Measurements from ENCODE around the gene PLCE1. TPM values are rescaled to one million over a fixed set of nuclear protein-coding genes. Genes with fewer than 3 reads are reported as not detected.

The PLCE1 gene
- total and polyA plus RNA-seq, 2 of the 13 experiments (the other 11 are each of a cell fraction or from before 2014, with no cell fraction given), result 0.04 TPM; not detected in 1

DNA sequence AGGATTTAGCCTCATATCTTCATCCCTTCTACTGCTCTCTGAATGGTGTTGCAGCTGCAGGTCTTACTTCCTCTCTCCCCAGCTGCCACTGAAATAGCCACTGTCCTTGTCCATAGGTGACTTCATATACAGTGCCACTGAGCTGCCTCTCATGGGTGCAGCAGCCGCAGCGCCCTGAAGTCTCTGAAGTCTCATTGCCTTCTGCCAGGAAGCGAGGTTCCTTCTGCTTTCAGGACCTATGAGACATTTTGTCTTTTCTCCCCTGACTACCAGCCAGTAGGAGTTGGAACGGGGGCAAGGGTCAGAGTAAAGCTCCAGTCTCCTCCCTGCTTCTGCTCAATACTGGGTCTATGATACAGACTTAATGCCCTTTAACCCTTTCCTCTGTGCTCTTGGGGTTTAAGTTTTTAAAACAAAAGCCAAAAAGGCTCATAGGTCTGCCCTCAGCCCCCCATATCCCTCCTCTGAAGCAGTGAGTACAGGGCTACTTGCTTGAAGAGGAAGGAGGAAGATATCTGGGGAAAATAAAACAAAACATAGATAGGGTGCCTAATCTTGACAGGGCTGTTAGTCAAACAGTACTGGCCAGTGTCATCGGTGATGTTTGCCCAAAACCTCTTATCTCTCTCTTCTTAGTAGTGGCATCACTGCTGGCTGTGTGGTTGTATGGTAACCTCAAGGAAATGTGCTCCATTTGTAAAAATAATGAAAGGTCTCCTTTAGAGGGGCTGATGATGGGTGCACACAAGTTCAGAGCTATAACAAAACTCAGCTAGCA is 7.1 kb downstream of the PLCE1 start:
- no TSS peak for BruUV-seq (replicated peaks)
- ATAC-seq (no peak), DNase-seq (ENCODE audit: low spot score) (no peak), FAIRE-seq (no peak)
- Histone ChIP-seq H4K20me1 (ENCODE audit: insufficient read depth, low read length) (no peaks in the 10 kb centered on the region), H3K4me2 (ENCODE audit: low read depth, low read length) (no peak overlapping the region), H3K4me3 (replicated peaks in 1 of 3; ENCODE audit: insufficient read depth in 1 of 3, low read depth in 2 of 3, low read length in 3 of 3) (no peak overlapping the region), H3K4me1 (ENCODE audit: insufficient read depth, low read length) (no peaks in the 10 kb centered on the region), H3K27ac (ENCODE audit: extremely low read length, insufficient read depth, low read length) (no peak overlapping the region), H3K36me3 (replicated peaks in 1 of 2; ENCODE audit: control insufficient read depth in 1 of 2, insufficient read depth in 2 of 2, low read length in 2 of 2) (no peaks in the 10 kb centered on the region), H2AFZ (ENCODE audit: low read length) (no peak overlapping the region), H3K9me3 (ENCODE audit: low read length) (no peaks in the 10 kb centered on the region), H3K9ac (ENCODE audit: insufficient read depth, low read depth, low read length) (no peak overlapping the region), H3K27me3 (ENCODE audit: control insufficient read depth in 1 of 2, insufficient read depth in 2 of 2, low read length in 2 of 2) (no peaks in the 10 kb centered on the region; a peak in 1 of 5 replicates), H3K79me2 (ENCODE audit: insufficient read depth, low read length) (no peaks in the 10 kb centered on the region)
- WGBS (ENCODE audit: low lambda C conversion rate), result 39% methylated on average over 5 of the region's 5 CpGs
- intact Hi-C loops (cut with micrococcal nuclease; ENCODE audit: unreplicated experiment) (no loop called here), in situ Hi-C loops (cut with HindIII; ENCODE audit: extremely low pct_ligation_motif_present, low pct_unique_long_range_greater_than_20kb) (no loop called here)
- ChIA-PET CTCF (ENCODE audit: low intra/inter-chr PET ratio, low total read pairs) (no interaction called here), POLR2A (no interaction called here)
- TF ChIP-seq U2AF2 (IDR thresholded peaks at IDR 0.05; ENCODE audit: low read depth, low read length) (no peak), TOPORS (CRISPR knock-in tag; IDR thresholded peaks at IDR 0.05) (no peak), MXD4 (CRISPR knock-in tag; IDR thresholded peaks at IDR 0.05) (no peak), ZNF274 (CRISPR knock-in tag; IDR thresholded peaks at IDR 0.05) (no peak), ARNT (IDR thresholded peaks at IDR 0.05) (no peak), REPIN1 (CRISPR knock-in tag; IDR thresholded peaks at IDR 0.05; ENCODE audit: borderline replicate concordance, low read depth) (no peak), ZNF547 (CRISPR knock-in tag; IDR thresholded peaks at IDR 0.05) (no peak), PHB2 (IDR thresholded peaks at IDR 0.05; ENCODE audit: partially characterized antibody) (no peak)
- TF ChIP-seq, protein P1, sequence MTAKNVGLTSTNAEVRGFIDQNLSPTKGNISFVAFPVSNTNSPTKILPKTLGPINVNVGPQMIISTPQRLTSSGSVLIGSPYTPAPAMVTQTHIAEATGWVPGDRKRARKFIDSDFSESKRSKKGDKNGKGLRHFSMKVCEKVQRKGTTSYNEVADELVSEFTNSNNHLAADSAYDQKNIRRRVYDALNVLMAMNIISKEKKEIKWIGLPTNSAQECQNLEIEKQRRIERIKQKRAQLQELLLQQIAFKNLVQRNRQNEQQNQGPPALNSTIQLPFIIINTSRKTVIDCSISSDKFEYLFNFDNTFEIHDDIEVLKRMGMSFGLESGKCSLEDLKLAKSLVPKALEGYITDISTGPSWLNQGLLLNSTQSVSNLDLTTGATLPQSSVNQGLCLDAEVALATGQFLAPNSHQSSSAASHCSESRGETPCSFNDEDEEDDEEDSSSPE (CRISPR knock-in tag; IDR thresholded peaks at IDR 0.05), result no peak
- TF ChIP-seq, protein P2, sequence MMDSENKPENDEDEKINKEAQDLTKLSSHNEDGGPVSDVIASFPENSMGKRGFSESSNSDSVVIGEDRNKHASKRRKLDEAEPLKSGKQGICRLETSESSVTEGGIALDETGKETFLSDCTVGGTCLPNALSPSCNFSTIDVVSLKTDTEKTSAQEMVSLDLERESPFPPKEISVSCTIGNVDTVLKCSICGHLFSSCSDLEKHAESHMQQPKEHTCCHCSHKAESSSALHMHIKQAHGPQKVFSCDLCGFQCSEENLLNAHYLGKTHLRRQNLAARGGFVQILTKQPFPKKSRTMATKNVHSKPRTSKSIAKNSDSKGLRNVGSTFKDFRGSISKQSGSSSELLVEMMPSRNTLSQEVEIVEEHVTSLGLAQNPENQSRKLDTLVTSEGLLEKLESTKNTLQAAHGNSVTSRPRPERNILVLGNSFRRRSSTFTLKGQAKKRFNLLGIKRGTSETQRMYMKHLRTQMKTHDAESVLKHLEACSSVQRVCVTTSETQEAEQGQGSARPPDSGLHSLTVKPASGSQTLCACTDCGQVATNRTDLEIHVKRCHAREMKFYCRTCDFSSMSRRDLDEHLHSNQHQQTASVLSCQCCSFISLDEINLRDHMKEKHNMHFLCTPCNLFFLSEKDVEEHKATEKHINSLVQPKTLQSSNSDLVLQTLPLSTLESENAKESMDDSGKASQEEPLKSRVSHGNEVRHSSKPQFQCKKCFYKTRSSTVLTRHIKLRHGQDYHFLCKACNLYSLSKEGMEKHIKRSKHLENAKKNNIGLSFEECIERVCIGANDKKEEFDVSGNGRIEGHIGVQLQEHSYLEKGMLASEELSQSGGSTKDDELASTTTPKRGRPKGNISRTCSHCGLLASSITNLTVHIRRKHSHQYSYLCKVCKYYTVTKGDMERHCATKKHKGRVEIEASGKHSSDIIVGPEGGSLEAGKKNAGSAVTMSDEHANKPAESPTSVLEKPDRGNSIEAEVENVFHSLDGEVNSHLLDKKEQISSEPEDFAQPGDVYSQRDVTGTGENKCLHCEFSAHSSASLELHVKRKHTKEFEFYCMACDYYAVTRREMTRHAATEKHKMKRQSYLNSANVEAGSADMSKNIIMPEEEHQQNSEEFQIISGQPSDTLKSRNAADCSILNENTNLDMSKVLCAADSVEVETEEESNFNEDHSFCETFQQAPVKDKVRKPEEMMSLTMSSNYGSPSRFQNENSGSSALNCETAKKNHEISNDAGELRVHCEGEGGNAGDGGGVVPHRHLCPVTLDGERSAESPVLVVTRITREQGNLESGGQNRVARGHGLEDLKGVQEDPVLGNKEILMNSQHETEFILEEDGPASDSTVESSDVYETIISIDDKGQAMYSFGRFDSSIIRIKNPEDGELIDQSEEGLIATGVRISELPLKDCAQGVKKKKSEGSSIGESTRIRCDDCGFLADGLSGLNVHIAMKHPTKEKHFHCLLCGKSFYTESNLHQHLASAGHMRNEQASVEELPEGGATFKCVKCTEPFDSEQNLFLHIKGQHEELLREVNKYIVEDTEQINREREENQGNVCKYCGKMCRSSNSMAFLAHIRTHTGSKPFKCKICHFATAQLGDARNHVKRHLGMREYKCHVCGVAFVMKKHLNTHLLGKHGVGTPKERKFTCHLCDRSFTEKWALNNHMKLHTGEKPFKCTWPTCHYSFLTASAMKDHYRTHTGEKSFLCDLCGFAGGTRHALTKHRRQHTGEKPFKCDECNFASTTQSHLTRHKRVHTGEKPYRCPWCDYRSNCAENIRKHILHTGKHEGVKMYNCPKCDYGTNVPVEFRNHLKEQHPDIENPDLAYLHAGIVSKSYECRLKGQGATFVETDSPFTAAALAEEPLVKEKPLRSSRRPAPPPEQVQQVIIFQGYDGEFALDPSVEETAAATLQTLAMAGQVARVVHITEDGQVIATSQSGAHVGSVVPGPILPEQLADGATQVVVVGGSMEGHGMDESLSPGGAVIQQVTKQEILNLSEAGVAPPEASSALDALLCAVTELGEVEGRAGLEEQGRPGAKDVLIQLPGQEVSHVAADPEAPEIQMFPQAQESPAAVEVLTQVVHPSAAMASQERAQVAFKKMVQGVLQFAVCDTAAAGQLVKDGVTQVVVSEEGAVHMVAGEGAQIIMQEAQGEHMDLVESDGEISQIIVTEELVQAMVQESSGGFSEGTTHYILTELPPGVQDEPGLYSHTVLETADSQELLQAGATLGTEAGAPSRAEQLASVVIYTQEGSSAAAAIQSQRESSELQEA (CRISPR knock-in tag; IDR thresholded peaks at IDR 0.05; ENCODE audit: not compliant biosample characterization), result no peak
- TF ChIP-seq, protein P3, sequence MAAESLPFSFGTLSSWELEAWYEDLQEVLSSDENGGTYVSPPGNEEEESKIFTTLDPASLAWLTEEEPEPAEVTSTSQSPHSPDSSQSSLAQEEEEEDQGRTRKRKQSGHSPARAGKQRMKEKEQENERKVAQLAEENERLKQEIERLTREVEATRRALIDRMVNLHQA (CRISPR knock-in tag; IDR thresholded peaks at IDR 0.05), result no peak
- TF ChIP-seq, protein P4, sequence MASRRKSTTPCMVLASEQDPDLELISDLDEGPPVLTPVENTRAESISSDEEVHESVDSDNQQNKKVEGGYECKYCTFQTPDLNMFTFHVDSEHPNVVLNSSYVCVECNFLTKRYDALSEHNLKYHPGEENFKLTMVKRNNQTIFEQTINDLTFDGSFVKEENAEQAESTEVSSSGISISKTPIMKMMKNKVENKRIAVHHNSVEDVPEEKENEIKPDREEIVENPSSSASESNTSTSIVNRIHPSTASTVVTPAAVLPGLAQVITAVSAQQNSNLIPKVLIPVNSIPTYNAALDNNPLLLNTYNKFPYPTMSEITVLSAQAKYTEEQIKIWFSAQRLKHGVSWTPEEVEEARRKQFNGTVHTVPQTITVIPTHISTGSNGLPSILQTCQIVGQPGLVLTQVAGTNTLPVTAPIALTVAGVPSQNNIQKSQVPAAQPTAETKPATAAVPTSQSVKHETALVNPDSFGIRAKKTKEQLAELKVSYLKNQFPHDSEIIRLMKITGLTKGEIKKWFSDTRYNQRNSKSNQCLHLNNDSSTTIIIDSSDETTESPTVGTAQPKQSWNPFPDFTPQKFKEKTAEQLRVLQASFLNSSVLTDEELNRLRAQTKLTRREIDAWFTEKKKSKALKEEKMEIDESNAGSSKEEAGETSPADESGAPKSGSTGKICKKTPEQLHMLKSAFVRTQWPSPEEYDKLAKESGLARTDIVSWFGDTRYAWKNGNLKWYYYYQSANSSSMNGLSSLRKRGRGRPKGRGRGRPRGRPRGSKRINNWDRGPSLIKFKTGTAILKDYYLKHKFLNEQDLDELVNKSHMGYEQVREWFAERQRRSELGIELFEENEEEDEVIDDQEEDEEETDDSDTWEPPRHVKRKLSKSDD (CRISPR knock-in tag; IDR thresholded peaks at IDR 0.05; ENCODE audit: low read depth), result no peak
